Measurements from ENCODE around the gene RBCK1. TPM values are rescaled to one million over a fixed set of nuclear protein-coding genes. Genes with fewer than 3 reads are reported as not detected.
A peak's percentile ranks its signal among the peaks of the same experiment; 100 is the strongest.

RBCK1 gene
- total RNA-seq, 2 donors from 2014 or later: 84.0 to 102 TPM

GRCh38 chr20:478010-478948, 70.2 kb downstream of the RBCK1 start:
- ATAC-seq (ENCODE audit: insufficient number of reproducible peaks, low FRiP score, low read depth) (no peak), DNase-seq (ENCODE audit: low spot score) (no peak)
- H3K27ac ChIP-seq: no peak overlapping the region

GRCh38 chr20:478949-479429, 70.9 kb downstream of the RBCK1 start:
- H3K27me3 ChIP-seq (replicated peaks; ENCODE audit: insufficient read depth): no peaks in the 10 kb centered on the region
- peaks cover 8% of the 10 kb centered on the region for H3K36me3 ChIP-seq
- no peak overlapping the region for H3K4me3 ChIP-seq
- TF ChIP-seq CTCF (IDR thresholded peaks at IDR 0.05): peak; percentile 49
- DNase-seq (ENCODE audit: low spot score): no peak
- no peak overlapping the region for H3K27ac ChIP-seq
- no peak for ATAC-seq (ENCODE audit: insufficient number of reproducible peaks, low FRiP score, low read depth)
- peaks cover 3 to 31% of the 10 kb centered on the region in 2 donors for H3K4me1 ChIP-seq (ENCODE audit: control insufficient read depth in 1 of 2, low read depth in 2 of 2)
- no peaks in the 10 kb centered on the region for H3K9me3 ChIP-seq

More at GRCh38 chr20:478010-478948, 70.2 kb downstream of the RBCK1 start:
- Histone ChIP-seq H3K9me3 (no peaks in the 10 kb centered on the region), H3K27me3 (replicated peaks; ENCODE audit: insufficient read depth) (no peaks in the 10 kb centered on the region), H3K4me3 (no peak overlapping the region), H3K4me1 (ENCODE audit: control insufficient read depth in 1 of 2, low read depth in 2 of 2) (peaks cover 3 to 24% of the 10 kb centered on the region in 2 donors), H3K36me3 (peaks cover 8% of the 10 kb centered on the region)
- TF ChIP-seq CTCF (IDR thresholded peaks at IDR 0.05): no peak

- Histone ChIP-seq H3K9me3 (no peaks in the 10 kb centered on the region), H3K36me3 (peaks cover 8% of the 10 kb centered on the region), H3K4me1 (ENCODE audit: control insufficient read depth in 1 of 2, low read depth in 2 of 2) (peaks cover 3 to 36% of the 10 kb centered on the region in 2 donors), H3K4me3 (no peak overlapping the region), H3K27ac (no peak overlapping the region), H3K27me3 (replicated peaks; ENCODE audit: insufficient read depth) (no peaks in the 10 kb centered on the region)
- TF ChIP-seq CTCF (IDR thresholded peaks at IDR 0.05): no peak
- ATAC-seq (ENCODE audit: insufficient number of reproducible peaks, low FRiP score, low read depth) (no peak), DNase-seq (ENCODE audit: low spot score) (no peak)
Observed at GRCh38 chr20:479487-479886, 71.4 kb downstream of the RBCK1 start.

GRCh38 chr20:480044-480443, 71.9 kb downstream of the RBCK1 start:
- H3K9me3 ChIP-seq: no peaks in the 10 kb centered on the region
- peaks cover 8% of the 10 kb centered on the region for H3K36me3 ChIP-seq
- H3K4me3 ChIP-seq: no peak overlapping the region
- H3K27ac ChIP-seq: no peak overlapping the region
- H3K27me3 ChIP-seq (replicated peaks; ENCODE audit: insufficient read depth): no peaks in the 10 kb centered on the region
- TF ChIP-seq CTCF (IDR thresholded peaks at IDR 0.05): no peak
- DNase-seq (ENCODE audit: low spot score) (no peak), ATAC-seq (ENCODE audit: insufficient number of reproducible peaks, low FRiP score, low read depth) (no peak)
- peaks cover 3 to 39% of the 10 kb centered on the region in 2 donors for H3K4me1 ChIP-seq (ENCODE audit: control insufficient read depth in 1 of 2, low read depth in 2 of 2)

GRCh38 chr20:481167-481566, 73.1 kb downstream of the RBCK1 start:
- peaks cover 17% of the 10 kb centered on the region for H3K36me3 ChIP-seq
- peaks cover 3 to 31% of the 10 kb centered on the region in 2 donors for H3K4me1 ChIP-seq (ENCODE audit: control insufficient read depth in 1 of 2, low read depth in 2 of 2)
- ATAC-seq (ENCODE audit: insufficient number of reproducible peaks, low FRiP score, low read depth): no peak
- H3K4me3 ChIP-seq: no peak overlapping the region
- H3K9me3 ChIP-seq: no peaks in the 10 kb centered on the region
- no peak overlapping the region for H3K27ac ChIP-seq
- TF ChIP-seq CTCF (IDR thresholded peaks at IDR 0.05): no peak
- no peaks in the 10 kb centered on the region for H3K27me3 ChIP-seq (replicated peaks; ENCODE audit: insufficient read depth)
- DNase-seq (ENCODE audit: low spot score): no peak
